Prostate gland (tissue), 2 donors: ENCODE data around the gene NDEL1. TPM values are rescaled to one million over a fixed set of nuclear protein-coding genes. Genes with fewer than 3 reads are reported as not detected.
A peak's percentile ranks its signal among the peaks of the same experiment; 100 is the strongest.

Source experiments
- DNase-seq: peaks from one replicate; pipeline ENCODE4 v3.0.0-alpha.2; 2019; ENCODE audit warnings: low spot score
- H3K27ac ChIP-seq, 2 donors: fragments of 200-600 bp; sonication (generic); 2 replicates each; pipeline ENCODE4 v1.5.1; 2017 to 2019
- H3K27me3 ChIP-seq: fragments of 200-600 bp; sonication (generic); replicated peaks from 2 replicates; pipeline ENCODE4 v1.5.1; 2019; ENCODE audit not compliant: insufficient read depth
- H3K36me3 ChIP-seq, 2 donors: fragments of 200-600 bp; sonication (generic); 1 replicate in 1 of 2; 2 replicates in 1 of 2; pipeline versions ENCODE4 v1.5.1 to v1.8.1; 2017 to 2019
- H3K4me1 ChIP-seq: fragments of 200-600 bp; sonication (generic); replicated peaks from 2 replicates; pipeline ENCODE4 v1.5.1; 2019
- H3K4me3 ChIP-seq, 2 donors: fragments of 200-600 bp; sonication (generic); 2 replicates each; pipeline ENCODE4 v1.5.1; 2017 to 2019
- H3K9me3 ChIP-seq: fragments of 200-600 bp; sonication (generic); 2 replicates; pipeline ENCODE4 v1.5.1; 2017
- POLR2A ChIP-seq: fragments of 450-650 bp; IDR thresholded peaks from one replicate; pipeline ENCODE4 v1.6.1; 2016; ENCODE audit warnings: antibody characterized with exemption, mild to moderate bottlenecking
- POLR2AphosphoS5 ChIP-seq: sonication (generic); formaldehyde crosslinking; IDR thresholded peaks from one replicate; pipeline ENCODE4 v1.6.1; 2017; ENCODE audit warnings: antibody characterized with exemption
- WGBS: methylation state at CpG from one replicate; pipeline ENCODE4 v1.1.5; 2018; 5-methylcytosine and 5-hydroxymethylcytosine counted together
- intact Hi-C: fragments of 100-400 bp; cut with DNase I; formaldehyde crosslinking; loops from one replicate; pipeline ENCODE4 v1.14.2; 2022
- total RNA-seq, 2 donors: library from RNA; depleted of rRNA; stranded (reverse); fragments of >200 nt; gene quantifications; one replicate each; pipeline ENCODE4 v1.1.0, GENCODE V29; 2016
- TF ChIP-seq, protein P1 (sequence below), 4 experiments: fragments of 200-600 bp in 2 of 4; fragments of 450-650 bp in 2 of 4; sonication (generic) in 2 of 4; IDR thresholded peaks; 1 replicate in 3 of 4; 2 replicates in 1 of 4; pipeline ENCODE4 v1.5.1; 2016 to 2019; ENCODE audit warnings: antibody characterized with exemption in 4 of 4, mild to moderate bottlenecking in 2 of 4, moderate library complexity in 2 of 4

Gene NDEL1
- total RNA-seq, 2 donors from 2014 or later, result 32.5 to 62.2 TPM

DNA sequence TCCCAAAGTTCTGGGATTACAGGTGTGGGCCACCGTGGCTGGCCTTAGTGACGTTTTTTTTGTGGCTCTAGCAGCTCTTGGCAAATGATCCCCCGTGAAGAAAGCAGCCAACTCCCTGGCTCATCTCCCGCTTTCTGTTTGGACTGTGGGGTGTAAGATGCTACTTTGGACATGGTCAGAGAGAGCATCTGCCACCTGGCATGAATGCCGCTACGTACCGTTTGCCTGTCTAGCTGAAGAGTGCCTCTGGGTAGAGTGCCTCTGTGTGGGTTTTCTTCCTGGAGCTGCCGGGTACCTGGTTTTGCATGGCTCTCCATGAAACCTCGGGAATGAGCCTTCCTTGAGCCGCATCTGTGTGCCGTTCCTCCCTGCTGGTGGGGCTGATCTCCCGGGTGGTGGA is 34.3 kb downstream of the NDEL1 start:
- Histone ChIP-seq H3K27me3 (no peaks in the 10 kb centered on the region), H3K36me3 (peaks cover 0 to 8% of the 10 kb centered on the region in 2 donors), H3K9me3 (no peaks in the 10 kb centered on the region), H3K27ac (peak overlapping the region; percentile 24 to 52), H3K4me3 (no peak overlapping the region), H3K4me1 (peaks cover 13% of the 10 kb centered on the region)
- no peak for DNase-seq
- TF ChIP-seq POLR2A (no peak), POLR2AphosphoS5 (no peak)
- 33% methylated on average over 12 of the region's 12 CpGs for WGBS
- intact Hi-C loops, result no loop called here

DNA sequence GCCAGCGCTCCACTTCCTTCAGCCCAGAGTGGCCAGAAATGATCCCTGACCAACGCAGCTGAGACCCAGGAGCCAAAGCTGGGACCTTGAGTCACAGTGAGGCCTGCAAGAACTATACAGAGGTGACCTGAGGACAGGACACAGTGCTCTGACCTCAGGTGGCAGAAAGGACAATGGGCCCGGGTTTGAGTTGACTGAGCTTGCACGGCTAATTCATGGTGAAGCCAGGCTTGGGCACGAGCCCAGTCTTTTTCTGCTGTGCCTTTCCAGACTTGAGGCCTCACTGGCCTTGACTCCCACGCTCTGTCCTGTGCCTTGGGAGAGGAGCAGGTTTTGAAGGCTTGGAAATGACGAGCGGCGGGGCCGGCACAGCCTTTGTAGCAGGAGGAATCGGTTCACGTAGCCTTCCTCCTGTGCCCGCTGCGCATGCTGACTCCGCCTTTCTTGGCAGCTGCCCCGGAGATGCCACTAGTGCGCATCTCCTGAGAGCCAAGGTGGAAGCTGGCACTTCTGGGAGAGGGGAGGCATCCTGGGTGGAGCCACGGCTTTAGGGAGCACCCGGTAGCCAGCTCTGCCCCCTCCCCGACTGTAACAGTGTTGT is 34.9 kb downstream of the NDEL1 start:
- intact Hi-C loops, result no loop called here
- peak overlapping the region; percentile 24 to 52 for H3K27ac ChIP-seq
- peak; percentile 79 for DNase-seq
- H3K27me3 ChIP-seq, result no peaks in the 10 kb centered on the region
- peaks cover 0 to 11% of the 10 kb centered on the region in 2 donors for H3K36me3 ChIP-seq
- H3K9me3 ChIP-seq, result no peaks in the 10 kb centered on the region
- 14% methylated on average over 17 of the region's 20 CpGs for WGBS
- TF ChIP-seq POLR2A, result no peak
- TF ChIP-seq POLR2AphosphoS5, result peak; percentile 61
- H3K4me1 ChIP-seq, result peaks cover 8% of the 10 kb centered on the region
- no peak overlapping the region for H3K4me3 ChIP-seq

DNA sequence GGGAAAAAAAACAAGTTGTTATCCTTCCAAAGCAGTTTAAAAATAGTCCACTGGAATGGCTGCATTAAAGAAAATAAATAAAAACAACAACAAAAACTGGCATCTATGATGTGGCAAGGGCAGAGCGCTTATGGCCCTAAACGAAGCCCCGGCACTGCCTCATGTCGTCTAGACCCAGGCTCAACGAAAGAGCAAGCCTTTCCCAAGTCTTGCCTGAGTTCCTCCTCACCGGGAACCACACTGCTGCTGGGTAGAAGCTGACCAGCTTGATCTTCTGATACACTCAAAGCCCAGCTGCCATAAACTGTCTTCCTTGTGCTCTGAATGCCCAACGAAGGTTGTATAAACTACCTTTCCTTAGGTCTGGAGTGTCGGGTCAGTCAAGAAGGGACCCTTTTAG is 37.0 kb downstream of the NDEL1 start:
- Histone ChIP-seq H3K9me3 (no peaks in the 10 kb centered on the region), H3K27ac (no peak overlapping the region), H3K4me1 (peaks cover 5% of the 10 kb centered on the region), H3K27me3 (no peaks in the 10 kb centered on the region), H3K36me3 (peaks cover 4 to 11% of the 10 kb centered on the region in 2 donors), H3K4me3 (no peak overlapping the region)
- TF ChIP-seq, protein P1, sequence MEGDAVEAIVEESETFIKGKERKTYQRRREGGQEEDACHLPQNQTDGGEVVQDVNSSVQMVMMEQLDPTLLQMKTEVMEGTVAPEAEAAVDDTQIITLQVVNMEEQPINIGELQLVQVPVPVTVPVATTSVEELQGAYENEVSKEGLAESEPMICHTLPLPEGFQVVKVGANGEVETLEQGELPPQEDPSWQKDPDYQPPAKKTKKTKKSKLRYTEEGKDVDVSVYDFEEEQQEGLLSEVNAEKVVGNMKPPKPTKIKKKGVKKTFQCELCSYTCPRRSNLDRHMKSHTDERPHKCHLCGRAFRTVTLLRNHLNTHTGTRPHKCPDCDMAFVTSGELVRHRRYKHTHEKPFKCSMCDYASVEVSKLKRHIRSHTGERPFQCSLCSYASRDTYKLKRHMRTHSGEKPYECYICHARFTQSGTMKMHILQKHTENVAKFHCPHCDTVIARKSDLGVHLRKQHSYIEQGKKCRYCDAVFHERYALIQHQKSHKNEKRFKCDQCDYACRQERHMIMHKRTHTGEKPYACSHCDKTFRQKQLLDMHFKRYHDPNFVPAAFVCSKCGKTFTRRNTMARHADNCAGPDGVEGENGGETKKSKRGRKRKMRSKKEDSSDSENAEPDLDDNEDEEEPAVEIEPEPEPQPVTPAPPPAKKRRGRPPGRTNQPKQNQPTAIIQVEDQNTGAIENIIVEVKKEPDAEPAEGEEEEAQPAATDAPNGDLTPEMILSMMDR (IDR thresholded peaks at IDR 0.05), result no peak
- TF ChIP-seq POLR2A (no peak), POLR2AphosphoS5 (no peak)
- DNase-seq, result no peak
- intact Hi-C loops, result no loop called here
- WGBS, result 92% methylated on average over 8 of the region's 8 CpGs

DNA sequence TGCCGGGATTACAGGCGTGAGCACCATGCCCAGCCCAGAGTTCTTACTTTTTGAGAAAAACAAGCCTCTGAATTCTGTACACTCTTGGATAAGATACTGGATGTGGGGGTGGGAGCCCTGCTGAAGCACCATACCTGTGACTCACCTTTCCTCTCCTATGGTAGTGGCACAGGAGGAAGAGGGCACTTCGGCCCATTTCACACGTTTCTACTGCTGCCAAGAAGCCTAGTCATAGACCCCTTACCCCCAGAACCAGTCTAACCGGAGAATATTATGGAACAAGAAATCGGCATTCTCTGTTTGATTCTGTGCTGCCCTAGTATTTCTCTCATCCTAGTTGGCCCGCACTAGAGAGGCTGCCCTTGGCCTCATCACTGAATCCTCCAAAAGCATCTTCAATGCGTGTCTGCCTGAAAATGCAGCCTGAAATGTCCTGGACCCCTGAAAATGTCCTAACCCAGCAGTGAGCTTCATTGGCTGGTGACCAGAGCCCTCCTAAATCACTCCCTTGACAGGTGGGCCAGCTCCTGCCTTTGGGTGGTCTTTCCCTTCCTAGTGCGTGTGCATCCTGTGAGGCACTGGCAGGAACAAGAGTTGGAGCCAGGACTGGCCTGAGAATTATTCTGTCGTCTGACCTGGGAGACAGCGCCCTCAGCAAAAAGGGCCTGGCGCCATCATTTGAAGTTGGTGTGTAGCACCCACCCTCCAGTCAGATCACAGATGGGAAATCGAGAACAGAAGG is 37.9 kb downstream of the NDEL1 start:
- Histone ChIP-seq H3K4me3 (no peak overlapping the region), H3K27me3 (no peaks in the 10 kb centered on the region), H3K4me1 (peaks cover 5% of the 10 kb centered on the region), H3K27ac (no peak overlapping the region), H3K9me3 (no peaks in the 10 kb centered on the region), H3K36me3 (peaks cover 4 to 11% of the 10 kb centered on the region in 2 donors)
- intact Hi-C loops, result no loop called here
- DNase-seq, result no peak
- WGBS, result 88% methylated on average over 13 of the region's 13 CpGs
- TF ChIP-seq POLR2AphosphoS5 (no peak), POLR2A (no peak)
- TF ChIP-seq, protein P1 (IDR thresholded peaks at IDR 0.05), result no peak

DNA sequence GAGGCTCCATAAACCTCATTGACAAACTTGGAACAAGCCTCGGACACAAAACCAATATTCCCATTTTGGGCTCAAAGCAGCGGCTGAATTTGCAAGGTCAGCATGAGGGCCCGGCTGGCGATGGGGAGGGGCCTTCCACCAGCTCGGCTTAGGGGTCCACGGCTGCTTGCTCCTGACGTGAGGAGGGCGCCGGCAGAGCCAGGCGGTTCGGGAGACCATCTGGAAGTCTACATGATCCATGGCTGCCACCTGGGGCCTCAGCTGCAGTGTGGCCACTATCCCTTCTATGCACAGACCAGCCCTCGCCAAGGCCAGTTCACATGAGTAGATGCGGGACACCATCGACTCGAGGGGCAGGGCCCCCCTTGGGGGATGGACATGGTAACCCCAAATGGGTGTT is 39.1 kb downstream of the NDEL1 start:
- Histone ChIP-seq H3K36me3 (peaks cover 4 to 11% of the 10 kb centered on the region in 2 donors), H3K4me1 (peaks cover 5% of the 10 kb centered on the region), H3K27ac (no peak overlapping the region), H3K27me3 (no peaks in the 10 kb centered on the region), H3K9me3 (no peaks in the 10 kb centered on the region), H3K4me3 (no peak overlapping the region)
- 83% methylated on average over 15 of the region's 15 CpGs for WGBS
- no peak for TF ChIP-seq POLR2AphosphoS5
- TF ChIP-seq, protein P1 (IDR thresholded peaks at IDR 0.05), result no peak
- no peak for TF ChIP-seq POLR2A
- no peak for DNase-seq
- intact Hi-C loops, result no loop called here

DNA sequence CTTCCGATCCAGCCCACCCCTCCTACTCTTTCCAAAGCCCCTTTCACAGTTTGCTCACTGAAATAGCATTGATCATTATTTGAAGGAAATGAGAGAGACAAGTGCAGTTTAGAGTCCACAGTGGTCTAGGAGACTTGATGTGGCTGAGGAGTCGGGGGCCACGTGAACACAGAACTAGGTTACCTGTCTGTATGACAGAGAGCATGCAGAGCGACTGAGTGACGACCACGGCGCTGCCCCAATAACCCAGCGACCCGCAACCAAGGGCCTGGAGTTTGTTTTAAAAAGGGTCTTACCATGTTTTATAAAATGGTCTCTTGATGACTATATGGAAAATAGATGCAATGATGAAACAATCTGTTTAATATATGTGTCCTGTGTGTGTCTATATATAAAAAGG is 39.5 kb downstream of the NDEL1 start:
- DNase-seq, result no peak
- H3K4me1 ChIP-seq, result peaks cover 1% of the 10 kb centered on the region
- no peak overlapping the region for H3K27ac ChIP-seq
- no peaks in the 10 kb centered on the region for H3K9me3 ChIP-seq
- TF ChIP-seq POLR2A (no peak), POLR2AphosphoS5 (no peak)
- TF ChIP-seq, protein P1 (IDR thresholded peaks at IDR 0.05), result no peak
- 95% methylated on average over 9 of the region's 9 CpGs for WGBS
- H3K36me3 ChIP-seq, result peaks cover 4 to 14% of the 10 kb centered on the region in 2 donors
- no peak overlapping the region for H3K4me3 ChIP-seq
- H3K27me3 ChIP-seq, result no peaks in the 10 kb centered on the region
- intact Hi-C loops, result no loop called here
